Neural cell (in vitro differentiated cells): Measurements from ENCODE around the gene LBHD1. TPM values are rescaled to one million over a fixed set of nuclear protein-coding genes. Genes with fewer than 3 reads are reported as not detected.
A peak's percentile ranks its signal among the peaks of the same experiment; 100 is the strongest.

ENCODE experiments used
- H2AFZ ChIP-seq: fragments of 200-600, 300-800 bp; sonication (generic), shearing (Covaris generic); 2 replicates; pipeline ENCODE4 v1.6.0; 2014; ENCODE audit warnings: low read depth, mild to moderate bottlenecking, antibody characterized with exemption, low read length, moderate library complexity
- H3F3A ChIP-seq: fragments of 200-600 bp; shearing (Covaris generic); 2 replicates; pipeline ENCODE4 v1.6.1; 2016; ENCODE audit warnings: mild to moderate bottlenecking, moderate library complexity, mixed read lengths, antibody characterized with exemption, low read length; ENCODE audit not compliant: insufficient read depth, poor library complexity, severe bottlenecking
- H3K27ac ChIP-seq: fragments of 200-600, 300-800 bp; sonication (generic), shearing (Covaris generic); 2 replicates; pipeline ENCODE4 v1.5.1; 2014; ENCODE audit warnings: mild to moderate bottlenecking, low read length, moderate library complexity
- H3K27me3 ChIP-seq: fragments of 300-800, 200-600 bp; sonication (generic), shearing (Covaris generic); 2 replicates; pipeline ENCODE4 v1.6.0; 2014; ENCODE audit warnings: mild to moderate bottlenecking, low read depth, low read length, moderate library complexity; ENCODE audit not compliant: insufficient read depth
- H3K36me3 ChIP-seq: fragments of 300-800, 200-600 bp; sonication (generic), shearing (Covaris generic); 2 replicates; pipeline ENCODE4 v1.5.1; 2014; ENCODE audit warnings: mild to moderate bottlenecking, antibody characterized with exemption, low read length, moderate library complexity; ENCODE audit not compliant: insufficient read depth
- H3K4me2 ChIP-seq: fragments of 300-800, 200-600 bp; sonication (generic), shearing (Covaris generic); 2 replicates; pipeline ENCODE4 v1.6.0; 2014; ENCODE audit warnings: mild to moderate bottlenecking, low read length
- H3K4me3 ChIP-seq: fragments of 300-800, 200-600 bp; sonication (generic), shearing (Covaris generic); 2 replicates; pipeline ENCODE4 v1.5.1; 2014; ENCODE audit warnings: mild to moderate bottlenecking, low read length, moderate library complexity
- H3K79me2 ChIP-seq: fragments of 200-600 bp; shearing (Covaris generic); replicated peaks from 2 replicates; pipeline ENCODE4 v1.6.0; 2014; ENCODE audit warnings: mild to moderate bottlenecking, low read length, moderate library complexity; ENCODE audit not compliant: insufficient read depth
- H3K9ac ChIP-seq: fragments of 300-800, 200-600 bp; sonication (generic), shearing (Covaris generic); 2 replicates; pipeline ENCODE4 v1.6.1; 2016; ENCODE audit warnings: mild to moderate bottlenecking, low read length, mixed read lengths
- H3K9me2 ChIP-seq: fragments of 200-600 bp; shearing (Covaris generic); 2 replicates; pipeline ENCODE4 v1.6.1; 2016; ENCODE audit warnings: mild to moderate bottlenecking, low read length, mixed read lengths; ENCODE audit not compliant: insufficient read depth
- H3K9me3 ChIP-seq: fragments of 200-600, 300-800 bp; sonication (generic), shearing (Covaris generic); 2 replicates; pipeline ENCODE4 v1.6.1; 2016; ENCODE audit warnings: mild to moderate bottlenecking, mixed run types, low read length, moderate library complexity, mixed read lengths
- H4K20me1 ChIP-seq: fragments of 200-600 bp; shearing (Covaris generic); 2 replicates; pipeline ENCODE4 v1.6.1; 2016; ENCODE audit warnings: mild to moderate bottlenecking, mixed run types; ENCODE audit not compliant: insufficient read depth
- EP300 ChIP-seq: fragments of 450-650 bp; conservative IDR thresholded peaks from 2 replicates; pipeline ENCODE4 v1.6.1; 2014; ENCODE audit warnings: antibody characterized with exemption, mild to moderate bottlenecking, moderate library complexity; ENCODE audit not compliant: poor library complexity, severe bottlenecking
- EZH2 ChIP-seq: fragments of 200-600, 300-800 bp; shearing (Covaris generic), sonication (generic); IDR thresholded peaks from 2 replicates; pipeline ENCODE4 v1.6.1; 2014; ENCODE audit warnings: antibody characterized with exemption, low read length, borderline replicate concordance, mild to moderate bottlenecking; ENCODE audit not compliant: insufficient read depth, poor library complexity, severe bottlenecking
- MXI1 ChIP-seq: fragments of 450-650 bp; conservative IDR thresholded peaks from 2 replicates; pipeline ENCODE4 v1.6.1; 2014; ENCODE audit warnings: antibody characterized with exemption, mild to moderate bottlenecking; ENCODE audit not compliant: poor library complexity, severe bottlenecking
- POLR2AphosphoS5 ChIP-seq: IDR thresholded peaks from 2 replicates; pipeline ENCODE4 v1.6.1; 2012
- RAD21 ChIP-seq: fragments of 450-650 bp; conservative IDR thresholded peaks from 2 replicates; pipeline ENCODE4 v1.6.1; 2014; ENCODE audit warnings: antibody characterized with exemption, mild to moderate bottlenecking, moderate library complexity
- SMC3 ChIP-seq: fragments of 450-650 bp; conservative IDR thresholded peaks from 2 replicates; pipeline ENCODE4 v1.6.1; 2014; ENCODE audit warnings: antibody characterized with exemption, mild to moderate bottlenecking, moderate library complexity; ENCODE audit not compliant: poor library complexity
- TAF1 ChIP-seq: IDR thresholded peaks from 2 replicates; pipeline ENCODE4 v1.6.1; 2012; ENCODE audit warnings: low read depth
- polyA plus RNA-seq: library from polyadenylated mRNA; depleted of rRNA; stranded (reverse); fragments of >200 nt; gene quantifications from 2 replicates; pipeline ENCODE4 v1.2.3, GENCODE V29; 2014
- TF ChIP-seq, protein P1 (sequence below): fragments of 450-650 bp; IDR thresholded peaks from 2 replicates; pipeline ENCODE4 v1.5.1; 2014; ENCODE audit warnings: antibody characterized with exemption, mild to moderate bottlenecking, moderate library complexity; ENCODE audit not compliant: poor library complexity, severe bottlenecking
- TF ChIP-seq, protein P2 (sequence below): IDR thresholded peaks from 2 replicates; pipeline ENCODE4 v1.6.1; 2012; ENCODE audit warnings: borderline replicate concordance

LBHD1 gene
- polyA plus RNA-seq, 1 donor from 2014 or later = 10.6 TPM

DNA sequence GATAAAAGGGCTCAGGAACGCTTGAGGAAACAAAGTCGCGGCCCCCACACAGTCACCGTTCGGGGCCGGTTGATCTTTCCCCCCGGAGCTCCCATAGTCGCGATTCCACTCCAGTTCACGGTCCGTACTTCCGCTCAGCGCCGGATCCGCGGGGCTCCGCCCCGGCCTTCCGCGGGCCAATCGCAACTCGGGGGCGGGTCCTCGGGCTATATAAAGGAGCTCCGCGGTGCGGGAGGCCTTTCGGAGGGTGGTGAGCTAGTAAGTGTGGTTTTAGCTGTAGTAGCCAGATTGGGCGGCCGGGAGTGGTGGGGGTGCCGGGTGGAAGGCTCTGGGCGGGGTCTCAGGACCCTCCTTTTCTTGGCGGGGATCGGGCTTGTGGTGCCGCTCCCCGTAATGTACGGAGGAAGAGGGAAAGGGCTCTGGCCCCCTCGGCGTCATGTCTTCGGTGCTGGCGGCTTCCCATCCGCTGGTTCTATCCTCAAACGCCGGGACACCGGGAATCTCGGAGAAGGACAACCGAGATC, 6.9 kb downstream of the LBHD1 start, which contains the start of the genes C11orf98 and CSKMT:
Gene C11orf98 (minus strand): TSS at position 136 of the 524 bp plus-strand sequence. CDS start 41 bp downstream, at position 95.
Gene CSKMT (plus strand): TSS at position 238 of the 524 bp plus-strand sequence. CDS start 568 bp downstream, outside the sequence.
- H3F3A ChIP-seq = no peaks in the 10 kb centered on the region
- H3K4me2 ChIP-seq = peak within 1 kb of the TSS; percentile 78
- H3K79me2 ChIP-seq = peaks cover 10% of the 10 kb centered on the region
- peak within 1 kb of the TSS; percentile 95 for H3K4me3 ChIP-seq
- H3K9ac ChIP-seq = peak within 1 kb of the TSS; percentile 96
- TF ChIP-seq MXI1 = peak; percentile 49
- TF ChIP-seq, protein P1, sequence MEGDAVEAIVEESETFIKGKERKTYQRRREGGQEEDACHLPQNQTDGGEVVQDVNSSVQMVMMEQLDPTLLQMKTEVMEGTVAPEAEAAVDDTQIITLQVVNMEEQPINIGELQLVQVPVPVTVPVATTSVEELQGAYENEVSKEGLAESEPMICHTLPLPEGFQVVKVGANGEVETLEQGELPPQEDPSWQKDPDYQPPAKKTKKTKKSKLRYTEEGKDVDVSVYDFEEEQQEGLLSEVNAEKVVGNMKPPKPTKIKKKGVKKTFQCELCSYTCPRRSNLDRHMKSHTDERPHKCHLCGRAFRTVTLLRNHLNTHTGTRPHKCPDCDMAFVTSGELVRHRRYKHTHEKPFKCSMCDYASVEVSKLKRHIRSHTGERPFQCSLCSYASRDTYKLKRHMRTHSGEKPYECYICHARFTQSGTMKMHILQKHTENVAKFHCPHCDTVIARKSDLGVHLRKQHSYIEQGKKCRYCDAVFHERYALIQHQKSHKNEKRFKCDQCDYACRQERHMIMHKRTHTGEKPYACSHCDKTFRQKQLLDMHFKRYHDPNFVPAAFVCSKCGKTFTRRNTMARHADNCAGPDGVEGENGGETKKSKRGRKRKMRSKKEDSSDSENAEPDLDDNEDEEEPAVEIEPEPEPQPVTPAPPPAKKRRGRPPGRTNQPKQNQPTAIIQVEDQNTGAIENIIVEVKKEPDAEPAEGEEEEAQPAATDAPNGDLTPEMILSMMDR = no peak
- no peak for TF ChIP-seq RAD21
- TF ChIP-seq, protein P2, sequence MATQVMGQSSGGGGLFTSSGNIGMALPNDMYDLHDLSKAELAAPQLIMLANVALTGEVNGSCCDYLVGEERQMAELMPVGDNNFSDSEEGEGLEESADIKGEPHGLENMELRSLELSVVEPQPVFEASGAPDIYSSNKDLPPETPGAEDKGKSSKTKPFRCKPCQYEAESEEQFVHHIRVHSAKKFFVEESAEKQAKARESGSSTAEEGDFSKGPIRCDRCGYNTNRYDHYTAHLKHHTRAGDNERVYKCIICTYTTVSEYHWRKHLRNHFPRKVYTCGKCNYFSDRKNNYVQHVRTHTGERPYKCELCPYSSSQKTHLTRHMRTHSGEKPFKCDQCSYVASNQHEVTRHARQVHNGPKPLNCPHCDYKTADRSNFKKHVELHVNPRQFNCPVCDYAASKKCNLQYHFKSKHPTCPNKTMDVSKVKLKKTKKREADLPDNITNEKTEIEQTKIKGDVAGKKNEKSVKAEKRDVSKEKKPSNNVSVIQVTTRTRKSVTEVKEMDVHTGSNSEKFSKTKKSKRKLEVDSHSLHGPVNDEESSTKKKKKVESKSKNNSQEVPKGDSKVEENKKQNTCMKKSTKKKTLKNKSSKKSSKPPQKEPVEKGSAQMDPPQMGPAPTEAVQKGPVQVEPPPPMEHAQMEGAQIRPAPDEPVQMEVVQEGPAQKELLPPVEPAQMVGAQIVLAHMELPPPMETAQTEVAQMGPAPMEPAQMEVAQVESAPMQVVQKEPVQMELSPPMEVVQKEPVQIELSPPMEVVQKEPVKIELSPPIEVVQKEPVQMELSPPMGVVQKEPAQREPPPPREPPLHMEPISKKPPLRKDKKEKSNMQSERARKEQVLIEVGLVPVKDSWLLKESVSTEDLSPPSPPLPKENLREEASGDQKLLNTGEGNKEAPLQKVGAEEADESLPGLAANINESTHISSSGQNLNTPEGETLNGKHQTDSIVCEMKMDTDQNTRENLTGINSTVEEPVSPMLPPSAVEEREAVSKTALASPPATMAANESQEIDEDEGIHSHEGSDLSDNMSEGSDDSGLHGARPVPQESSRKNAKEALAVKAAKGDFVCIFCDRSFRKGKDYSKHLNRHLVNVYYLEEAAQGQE = peak; percentile 83
- no peak for TF ChIP-seq SMC3
- TF ChIP-seq EP300 = peak; percentile 18
- TF ChIP-seq POLR2AphosphoS5 = peak; percentile 99
- TF ChIP-seq EZH2 = no peak
- peak; percentile 93 for TF ChIP-seq TAF1
- H3K9me3 ChIP-seq = no peaks in the 10 kb centered on the region
- H3K27me3 ChIP-seq = no peaks in the 10 kb centered on the region
- H3K36me3 ChIP-seq = no peaks in the 10 kb centered on the region
- peak within 1 kb of the TSS; percentile 95 for H3K27ac ChIP-seq
- H4K20me1 ChIP-seq = no peaks in the 10 kb centered on the region
- H2AFZ ChIP-seq = peak within 1 kb of the TSS; percentile 80
- no peaks in the 10 kb centered on the region for H3K9me2 ChIP-seq

DNA sequence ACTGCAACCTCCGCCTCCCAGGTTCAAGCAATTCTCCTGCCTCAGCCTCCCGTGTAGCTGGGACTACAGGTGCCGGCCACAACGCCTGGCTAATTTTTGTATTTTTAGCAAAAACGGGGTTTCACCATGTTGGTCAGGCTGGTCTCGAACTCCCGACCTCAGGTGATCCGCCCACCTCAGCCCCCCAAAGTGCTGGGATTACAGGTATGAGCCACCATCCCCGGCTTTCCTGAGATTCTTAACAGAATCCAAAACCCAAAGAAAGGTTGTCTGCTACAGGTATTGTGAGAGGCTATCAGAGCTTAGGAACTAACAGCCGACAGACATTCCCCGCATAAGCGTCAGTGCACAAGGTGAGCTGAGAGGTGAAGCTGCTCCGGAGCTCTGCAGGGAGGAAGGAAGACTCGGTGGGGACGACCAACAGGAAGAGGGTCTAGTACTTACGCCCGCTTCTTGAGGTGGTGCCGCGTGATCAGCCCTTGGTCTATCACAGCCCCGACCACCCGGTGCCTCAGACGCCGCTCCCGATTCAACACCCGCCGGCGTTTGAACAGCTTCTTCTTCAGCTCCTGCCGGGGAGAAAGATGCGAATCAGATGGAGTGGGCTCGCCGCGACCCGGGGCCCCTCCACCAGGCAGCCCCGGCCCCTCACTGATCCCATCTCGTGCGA, 7.5 kb downstream of the LBHD1 start:
- Histone ChIP-seq H3K9me2 (no peaks in the 10 kb centered on the region), H3K4me2 (no peak overlapping the region), H2AFZ (peak overlapping the region; percentile 80), H3K27ac (peak overlapping the region; percentile 95), H3K36me3 (no peaks in the 10 kb centered on the region), H4K20me1 (no peaks in the 10 kb centered on the region), H3K4me3 (peak overlapping the region; percentile 95), H3K9ac (peak overlapping the region; percentile 96), H3F3A (no peaks in the 10 kb centered on the region), H3K9me3 (no peaks in the 10 kb centered on the region), H3K79me2 (peaks cover 10% of the 10 kb centered on the region), H3K27me3 (no peaks in the 10 kb centered on the region)
- TF ChIP-seq, protein P2 = peak; percentile 86
- TF ChIP-seq RAD21 (no peak), SMC3 (peak; percentile 24), MXI1 (peak; percentile 86)
